HFF-Myc (cell line): ENCODE data around the gene PTPRH.

ENCODE experiments used
- DNase-seq: peaks from one replicate; pipeline ENCODE4 v3.0.0-alpha.2; 2011; ENCODE audit warnings: low read depth; ENCODE audit errors: extremely low read depth
- H3K4me3 ChIP-seq: replicated peaks from 2 replicates; pipeline ENCODE4 v1.5.1; 2011; ENCODE audit warnings: low read depth, mild to moderate bottlenecking, control low read depth, low read length
- CTCF ChIP-seq: IDR thresholded peaks from 2 replicates; pipeline ENCODE4 v1.5.1; 2012; ENCODE audit warnings: mild to moderate bottlenecking, low read depth, low read length, control low read depth; ENCODE audit errors: missing control alignments

The PTPRH gene

DNA sequence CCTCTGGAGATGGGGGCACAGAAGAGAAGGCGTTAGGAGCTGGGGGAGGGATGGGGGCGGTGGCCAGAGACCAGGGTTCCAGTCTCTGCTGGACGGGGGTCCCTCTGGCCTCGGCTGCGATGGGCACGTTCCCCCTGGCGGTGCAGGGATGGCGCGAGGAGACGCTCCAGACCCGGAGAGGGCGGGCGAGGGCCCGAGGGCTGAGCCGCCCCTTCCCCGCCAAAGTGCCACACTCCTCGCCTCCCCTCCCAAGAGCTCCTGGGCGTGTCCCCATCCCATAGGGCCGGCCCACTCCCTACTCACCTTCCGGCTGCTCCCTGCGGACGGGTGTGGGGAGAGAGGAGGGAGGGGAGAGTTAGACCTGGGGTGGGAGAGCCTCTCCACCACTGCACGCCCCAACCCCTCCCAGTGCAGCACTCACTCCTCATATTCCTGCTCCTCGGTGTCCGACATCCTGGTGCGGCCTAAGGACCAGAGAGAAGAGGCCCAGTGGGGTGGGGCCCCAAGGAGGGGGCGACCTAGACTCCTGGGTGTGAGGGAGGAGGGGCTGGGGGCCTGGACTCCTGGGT is 62.5 kb downstream of the PTPRH start:
- no peak for DNase-seq
- no peak for TF ChIP-seq CTCF
- H3K4me3 ChIP-seq: peak overlapping the region; percentile 20; the same call in 1 of the 2 replicates

- TF ChIP-seq CTCF: peak; percentile 61
- no peak for DNase-seq
- peak overlapping the region; percentile 20; the same call in 1 of the 2 replicates for H3K4me3 ChIP-seq
These were observed 63.1 kb downstream of the PTPRH start for GRCh38 chr19:55146078-55146704.

DNA sequence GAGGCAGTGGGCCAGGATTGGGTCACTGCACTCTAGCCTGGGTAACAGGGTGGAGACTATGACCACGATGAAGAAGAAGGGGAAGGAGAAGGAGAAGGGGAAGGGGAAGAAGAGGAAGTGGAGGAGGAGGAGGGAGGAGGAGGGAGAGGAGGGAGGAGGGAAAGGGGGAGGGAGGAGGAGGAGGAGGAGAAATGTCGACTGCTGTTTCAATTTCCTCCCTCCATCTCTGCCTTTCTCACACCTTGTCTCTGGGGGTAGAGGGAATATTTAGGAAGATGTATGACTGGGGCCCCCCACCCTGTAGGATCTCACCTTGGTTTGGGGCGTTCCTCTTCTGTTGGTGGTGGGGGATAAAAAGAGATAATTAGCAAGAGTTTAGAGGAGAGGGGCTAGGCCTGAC is 64.1 kb downstream of the PTPRH start:
- no peak for DNase-seq
- TF ChIP-seq CTCF: no peak
- no peak overlapping the region for H3K4me3 ChIP-seq

DNA sequence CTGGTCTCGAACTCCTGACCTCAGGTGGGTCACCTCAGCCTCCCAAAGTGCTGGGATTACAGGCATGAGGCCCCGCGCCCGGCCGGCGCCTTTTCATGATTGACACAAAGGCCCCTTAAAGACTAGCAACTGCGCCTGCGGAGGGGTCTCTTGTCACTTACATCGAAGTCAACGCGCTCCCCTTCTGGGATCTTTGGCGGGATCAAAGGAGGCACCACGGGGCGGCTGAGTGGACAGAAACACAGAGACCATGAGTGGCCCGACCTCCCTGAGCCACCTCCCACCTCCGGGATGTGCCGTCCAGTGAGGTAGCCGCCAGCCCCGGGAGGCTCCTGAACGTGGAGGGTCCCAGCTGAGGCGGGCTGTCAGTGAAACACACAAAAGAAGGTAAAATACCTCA is 67.6 kb downstream of the PTPRH start:
- H3K4me3 ChIP-seq: no peak overlapping the region
- DNase-seq: no peak
- TF ChIP-seq CTCF: no peak

DNA sequence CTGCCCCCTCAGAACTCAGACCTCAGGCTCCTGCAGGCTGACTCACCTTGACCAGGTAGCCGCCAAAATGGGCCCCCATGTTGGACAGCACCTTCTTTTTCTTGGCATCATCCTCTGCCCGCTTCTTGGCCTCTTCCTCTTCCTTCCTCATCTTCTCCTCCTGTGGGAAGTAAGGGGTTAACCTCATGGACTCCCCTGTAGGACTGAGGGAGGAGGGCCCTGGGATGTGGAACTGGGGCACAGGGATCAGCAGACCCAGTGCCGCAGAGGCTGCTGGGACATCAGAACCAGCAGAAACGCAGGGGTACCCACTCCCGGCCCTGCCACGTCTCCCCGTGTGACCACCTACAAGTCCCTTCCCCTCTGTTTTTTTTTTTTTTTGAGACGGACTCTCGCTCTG is 71.4 kb downstream of the PTPRH start:
- TF ChIP-seq CTCF: no peak
- H3K4me3 ChIP-seq: no peak overlapping the region
- no peak for DNase-seq

- no peak for TF ChIP-seq CTCF
- no peak overlapping the region for H3K4me3 ChIP-seq
- DNase-seq: no peak
These were observed 72.8 kb downstream of the PTPRH start for GRCh38 chr19:55136399-55137102.
